Neural progenitor cell (in vitro differentiated cells): Measurements from ENCODE around the gene MMP2. TPM values are rescaled to one million over a fixed set of nuclear protein-coding genes. Genes with fewer than 3 reads are reported as not detected.

Experiments
- DNase-seq: peaks from one replicate; pipeline ENCODE4 v3.0.0-alpha.2; 2016; ENCODE audit warnings: low spot score
- H2AFZ ChIP-seq: fragments of 200-600 bp; sonication (generic); replicated peaks from 2 replicates; pipeline ENCODE4 v1.6.1; 2016; ENCODE audit warnings: antibody characterized with exemption
- H3F3A ChIP-seq: fragments of 200-600 bp; sonication (generic); 2 replicates; pipeline ENCODE4 v1.6.1; 2016; ENCODE audit warnings: antibody characterized with exemption, low read depth
- H3K27ac ChIP-seq: fragments of 200-600 bp; sonication (generic); 2 replicates; pipeline ENCODE4 v1.5.1; 2016; ENCODE audit warnings: mild to moderate bottlenecking
- H3K27me3 ChIP-seq: fragments of 200-600 bp; sonication (generic); 2 replicates; pipeline ENCODE4 v1.6.1; 2016; ENCODE audit warnings: mild to moderate bottlenecking, moderate library complexity
- H3K36me3 ChIP-seq: fragments of 200-600 bp; sonication (generic); 2 replicates; pipeline ENCODE4 v1.5.1; 2016
- H3K4me1 ChIP-seq: fragments of 200-600 bp; sonication (generic); 2 replicates; pipeline ENCODE4 v1.6.1; 2016; ENCODE audit warnings: mixed run types
- H3K4me2 ChIP-seq: fragments of 200-600 bp; sonication (generic); 2 replicates; pipeline ENCODE4 v1.6.1; 2016
- H3K4me3 ChIP-seq: fragments of 200-600 bp; sonication (generic); 2 replicates; pipeline ENCODE4 v1.5.1; 2016
- H3K79me2 ChIP-seq: fragments of 200-600 bp; sonication (generic); 2 replicates; pipeline ENCODE4 v1.6.1; 2016; ENCODE audit warnings: low read depth
- H3K9ac ChIP-seq: fragments of 200-600 bp; sonication (generic); 2 replicates; pipeline ENCODE4 v1.6.1; 2016
- H3K9me3 ChIP-seq: fragments of 200-600 bp; sonication (generic); 2 replicates; pipeline ENCODE4 v1.5.1; 2016; ENCODE audit warnings: low read depth
- H4K20me1 ChIP-seq: fragments of 200-600 bp; sonication (generic); 2 replicates; pipeline ENCODE4 v1.6.1; 2016; ENCODE audit warnings: low read depth
- H3K27ac Mint-ChIP-seq: 3 replicates; pipeline ENCODE4 v1.8.0; 2021; ENCODE audit warnings: mixed read lengths
- H3K27me3 Mint-ChIP-seq: 2 replicates; pipeline ENCODE4 v1.8.0; 2022; ENCODE audit warnings: low read depth, mild to moderate bottlenecking, inconsistent platforms, moderate library complexity, mixed read lengths; ENCODE audit not compliant: insufficient read depth
- H3K36me3 Mint-ChIP-seq: 3 replicates; pipeline ENCODE4 v1.8.0; 2021; ENCODE audit warnings: mixed read lengths
- H3K4me1 Mint-ChIP-seq: 3 replicates; pipeline ENCODE4 v1.8.0; 2021; ENCODE audit warnings: mixed read lengths
- H3K4me3 Mint-ChIP-seq: 3 replicates; pipeline ENCODE4 v1.8.0; 2021; ENCODE audit warnings: mild to moderate bottlenecking, moderate library complexity, mixed read lengths
- H3K9me3 Mint-ChIP-seq: 3 replicates; pipeline ENCODE4 v1.8.0; 2020; ENCODE audit warnings: mixed read lengths
- EZH2 ChIP-seq: fragments of 200-600 bp; sonication (generic); IDR thresholded peaks from 2 replicates; pipeline ENCODE4 v1.6.1; 2017; ENCODE audit warnings: antibody characterized with exemption, mild to moderate bottlenecking, moderate library complexity
- EZH2phosphoT487 ChIP-seq: fragments of 200-600 bp; sonication (generic); IDR thresholded peaks from 2 replicates; pipeline ENCODE4 v1.6.1; 2017; ENCODE audit warnings: antibody characterized with exemption
- total RNA-seq: library from RNA; depleted of rRNA; stranded (reverse); fragments of >200 nt; gene quantifications from 2 replicates; pipeline ENCODE4 v1.2.3, GENCODE V29; 2015; ENCODE audit warnings: low replicate concordance
- TF ChIP-seq, protein P1 (sequence below): fragments of 200-600 bp; sonication (generic); IDR thresholded peaks from 2 replicates; pipeline ENCODE4 v1.5.1; 2017; ENCODE audit warnings: antibody characterized with exemption, mild to moderate bottlenecking

The MMP2 gene
- total RNA-seq, 1 donor from 2014 or later: 18.3 TPM

DNA sequence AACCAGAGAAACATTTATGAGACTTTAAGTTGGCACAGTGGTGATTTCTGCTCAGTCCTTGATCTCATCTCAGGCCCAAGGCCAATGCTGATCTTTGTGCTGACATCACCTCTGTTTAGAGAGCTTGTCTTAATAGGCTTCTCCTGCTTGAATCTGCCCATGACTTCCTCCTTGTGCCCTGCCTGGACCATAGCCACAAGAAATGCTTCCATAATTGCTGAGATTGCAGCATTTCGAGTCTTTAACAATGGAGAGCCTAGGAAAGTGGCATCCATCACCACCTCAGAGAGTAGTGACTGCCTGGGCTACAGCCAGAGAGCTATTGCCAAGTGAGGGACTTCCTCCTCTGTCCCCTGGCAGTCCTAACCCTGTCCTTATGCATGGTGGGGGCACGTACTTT is 25.1 kb upstream of the MMP2 start:
- Histone ChIP-seq H3K4me2 (no peak overlapping the region), H3K4me3 (no peak overlapping the region), H4K20me1 (no peaks in the 10 kb centered on the region), H3K79me2 (no peaks in the 10 kb centered on the region), H3F3A (no peaks in the 10 kb centered on the region), H3K36me3 (no peaks in the 10 kb centered on the region), H3K27me3 (no peaks in the 10 kb centered on the region), H3K27ac (no peak overlapping the region), H3K9me3 (no peaks in the 10 kb centered on the region), H3K4me1 (no peaks in the 10 kb centered on the region), H2AFZ (no peak overlapping the region), H3K9ac (no peak overlapping the region)
- Mint-ChIP-seq H3K27ac (no peak overlapping the region), H3K4me1 (peaks cover 4% of the 10 kb centered on the region), H3K9me3 (peaks cover 3% of the 10 kb centered on the region), H3K4me3 (no peak overlapping the region), H3K36me3 (no peaks in the 10 kb centered on the region), H3K27me3 (peaks cover 8% of the 10 kb centered on the region)
- DNase-seq: no peak
- TF ChIP-seq EZH2phosphoT487: no peak
- TF ChIP-seq, protein P1, sequence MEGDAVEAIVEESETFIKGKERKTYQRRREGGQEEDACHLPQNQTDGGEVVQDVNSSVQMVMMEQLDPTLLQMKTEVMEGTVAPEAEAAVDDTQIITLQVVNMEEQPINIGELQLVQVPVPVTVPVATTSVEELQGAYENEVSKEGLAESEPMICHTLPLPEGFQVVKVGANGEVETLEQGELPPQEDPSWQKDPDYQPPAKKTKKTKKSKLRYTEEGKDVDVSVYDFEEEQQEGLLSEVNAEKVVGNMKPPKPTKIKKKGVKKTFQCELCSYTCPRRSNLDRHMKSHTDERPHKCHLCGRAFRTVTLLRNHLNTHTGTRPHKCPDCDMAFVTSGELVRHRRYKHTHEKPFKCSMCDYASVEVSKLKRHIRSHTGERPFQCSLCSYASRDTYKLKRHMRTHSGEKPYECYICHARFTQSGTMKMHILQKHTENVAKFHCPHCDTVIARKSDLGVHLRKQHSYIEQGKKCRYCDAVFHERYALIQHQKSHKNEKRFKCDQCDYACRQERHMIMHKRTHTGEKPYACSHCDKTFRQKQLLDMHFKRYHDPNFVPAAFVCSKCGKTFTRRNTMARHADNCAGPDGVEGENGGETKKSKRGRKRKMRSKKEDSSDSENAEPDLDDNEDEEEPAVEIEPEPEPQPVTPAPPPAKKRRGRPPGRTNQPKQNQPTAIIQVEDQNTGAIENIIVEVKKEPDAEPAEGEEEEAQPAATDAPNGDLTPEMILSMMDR: no peak
- TF ChIP-seq EZH2: no peak

DNA sequence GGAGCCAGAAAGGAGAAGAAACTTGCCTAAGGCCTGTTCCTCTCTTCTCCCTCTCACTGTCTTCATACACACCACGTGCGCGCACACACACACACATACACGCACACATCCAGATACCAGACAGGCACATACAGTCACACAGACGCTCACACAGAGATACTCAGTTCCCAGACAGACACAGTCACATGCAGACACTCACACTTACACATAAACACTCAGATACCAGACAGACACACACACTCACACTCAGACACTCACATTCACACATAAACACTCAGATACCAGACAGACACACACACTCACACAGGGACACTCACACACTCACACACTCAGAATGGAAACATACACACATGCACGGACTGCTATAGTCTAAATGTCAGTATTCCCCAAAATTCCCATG is 24.1 kb upstream of the MMP2 start:
- peaks cover 6% of the 10 kb centered on the region for H3K27me3 Mint-ChIP-seq
- Histone ChIP-seq H3K36me3 (no peaks in the 10 kb centered on the region), H2AFZ (no peak overlapping the region)

DNA sequence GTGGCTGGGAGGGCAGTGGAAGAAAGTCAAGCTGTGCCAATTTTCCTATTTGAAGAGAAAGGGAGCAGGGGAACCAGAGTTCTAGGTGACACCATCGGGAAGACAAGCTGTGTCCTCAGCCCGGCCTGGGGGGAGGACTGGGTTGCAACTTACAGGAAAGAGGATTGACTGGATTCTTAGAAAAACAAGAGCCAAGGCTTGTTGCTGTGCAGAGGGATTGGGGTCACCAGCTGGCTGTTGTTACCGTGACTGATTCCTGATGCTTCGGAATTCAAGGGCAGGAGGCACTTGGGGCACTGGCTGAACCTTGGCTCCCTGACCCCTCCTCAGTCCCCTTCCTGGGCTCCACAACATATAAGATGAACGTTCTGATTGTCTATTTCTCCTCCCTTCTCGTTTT is 16.8 kb upstream of the MMP2 start:
- Mint-ChIP-seq H3K9me3 (no peaks in the 10 kb centered on the region), H3K4me3 (no peak overlapping the region), H3K4me1 (peaks cover 21% of the 10 kb centered on the region), H3K36me3 (no peaks in the 10 kb centered on the region), H3K27ac (peak overlapping the region; percentile 26), H3K27me3 (peaks cover 9% of the 10 kb centered on the region)
- Histone ChIP-seq H3K9me3 (no peaks in the 10 kb centered on the region), H3K36me3 (no peaks in the 10 kb centered on the region), H3K4me1 (no peaks in the 10 kb centered on the region), H3K4me3 (no peak overlapping the region), H3K27ac (no peak overlapping the region), H3K27me3 (no peaks in the 10 kb centered on the region), H3K79me2 (no peaks in the 10 kb centered on the region), H3F3A (no peaks in the 10 kb centered on the region), H4K20me1 (no peaks in the 10 kb centered on the region), H3K4me2 (no peak overlapping the region), H2AFZ (no peak overlapping the region), H3K9ac (no peak overlapping the region)
- DNase-seq: no peak
- TF ChIP-seq EZH2phosphoT487 (no peak), EZH2 (no peak)
- TF ChIP-seq, protein P1: no peak

More for the DNA sequence above, 24.1 kb upstream of the MMP2 start:
- no peaks in the 10 kb centered on the region for H3K79me2 ChIP-seq
- no peaks in the 10 kb centered on the region for H3K36me3 Mint-ChIP-seq
- no peak overlapping the region for H3K9ac ChIP-seq
- H3K4me3 Mint-ChIP-seq: no peak overlapping the region
- H4K20me1 ChIP-seq: no peaks in the 10 kb centered on the region
- H3K4me3 ChIP-seq: no peak overlapping the region
- no peak overlapping the region for H3K4me2 ChIP-seq
- TF ChIP-seq EZH2phosphoT487 (no peak), EZH2 (no peak)
- TF ChIP-seq, protein P1: no peak
- no peak overlapping the region for H3K27ac ChIP-seq
- no peak for DNase-seq
- peaks cover 4% of the 10 kb centered on the region for H3K4me1 Mint-ChIP-seq
- H3K27ac Mint-ChIP-seq: no peak overlapping the region
- no peaks in the 10 kb centered on the region for H3K27me3 ChIP-seq
- no peaks in the 10 kb centered on the region for H3F3A ChIP-seq
- H3K9me3 ChIP-seq: no peaks in the 10 kb centered on the region
- peaks cover 3% of the 10 kb centered on the region for H3K9me3 Mint-ChIP-seq
- no peaks in the 10 kb centered on the region for H3K4me1 ChIP-seq

DNA sequence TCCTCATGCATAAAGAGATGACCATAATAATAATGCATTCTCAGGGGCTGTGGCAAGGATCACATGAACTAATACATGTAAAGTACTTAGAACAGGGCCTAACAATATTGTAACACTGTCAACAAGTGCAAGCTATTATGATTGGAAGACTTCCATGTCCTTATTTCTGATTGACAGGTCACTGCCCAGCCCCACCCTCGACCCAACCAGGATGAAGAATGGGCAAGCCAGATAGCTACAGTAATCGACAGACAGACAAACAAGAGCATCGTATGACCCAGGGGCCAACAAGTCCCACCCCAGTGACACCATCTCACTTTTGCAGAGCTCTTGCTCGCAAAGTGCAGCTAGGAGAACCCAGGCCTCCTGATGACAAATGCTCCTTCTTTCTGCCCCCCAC is 14.6 kb upstream of the MMP2 start:
- H3K4me2 ChIP-seq: no peak overlapping the region
- no peak overlapping the region for H3K27ac ChIP-seq
- H3K9ac ChIP-seq: no peak overlapping the region
- H3K36me3 ChIP-seq: no peaks in the 10 kb centered on the region
- Mint-ChIP-seq H3K36me3 (no peaks in the 10 kb centered on the region), H3K9me3 (no peaks in the 10 kb centered on the region), H3K27ac (no peak overlapping the region), H3K27me3 (peaks cover 10% of the 10 kb centered on the region), H3K4me1 (peaks cover 22% of the 10 kb centered on the region), H3K4me3 (no peak overlapping the region)
- no peaks in the 10 kb centered on the region for H3K4me1 ChIP-seq
- peaks cover 1% of the 10 kb centered on the region for H3F3A ChIP-seq
- no peaks in the 10 kb centered on the region for H3K79me2 ChIP-seq
- no peak overlapping the region for H2AFZ ChIP-seq
- DNase-seq: no peak
- peaks cover 5% of the 10 kb centered on the region for H3K27me3 ChIP-seq
- no peaks in the 10 kb centered on the region for H3K9me3 ChIP-seq
- TF ChIP-seq EZH2phosphoT487: no peak
- TF ChIP-seq, protein P1: no peak
- no peak for TF ChIP-seq EZH2
- H3K4me3 ChIP-seq: no peak overlapping the region
- no peaks in the 10 kb centered on the region for H4K20me1 ChIP-seq
